Lung microvascular endothelial cell (primary cell): Measurements from ENCODE around the gene TSPAN13. TPM values are rescaled to one million over a fixed set of nuclear protein-coding genes. Genes with fewer than 3 reads are reported as not detected.
A peak's percentile ranks its signal among the peaks of the same experiment; 100 is the strongest.

ENCODE experiments used
- DNase-seq, 2 donors: peaks; one replicate each; pipeline versions ENCODE4 v3.0.0 to v3.0.0-alpha.2; 2010; ENCODE audit warnings: low read depth in 2 of 2
- total RNA-seq: library from RNA; depleted of rRNA; stranded (reverse); fragments of >200 nt; gene quantifications from 2 replicates; pipeline ENCODE4 v1.2.1, GENCODE V29; 2014

Gene TSPAN13
- total RNA-seq, 1 donor from 2014 or later = 74.6 TPM

DNA sequence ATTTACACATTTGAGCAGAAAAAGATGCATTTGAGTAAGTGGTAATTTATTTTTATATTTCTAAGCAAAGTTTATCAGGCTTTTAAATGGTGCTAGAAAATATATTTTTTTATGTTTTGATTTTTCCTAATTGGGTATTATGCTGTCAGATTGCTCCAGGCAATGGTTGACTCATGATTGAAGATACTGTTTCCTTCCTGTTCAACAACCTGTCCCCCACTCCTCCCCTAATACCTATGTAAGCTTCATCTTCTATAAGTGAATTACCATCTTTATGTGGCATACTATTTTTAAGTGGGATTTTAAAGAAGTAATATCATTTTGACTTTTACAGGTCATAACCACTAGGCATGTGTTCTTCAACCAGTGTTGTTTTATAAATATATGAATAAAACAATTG is 21.4 kb downstream of the TSPAN13 start:
- DNase-seq = no peak

DNA sequence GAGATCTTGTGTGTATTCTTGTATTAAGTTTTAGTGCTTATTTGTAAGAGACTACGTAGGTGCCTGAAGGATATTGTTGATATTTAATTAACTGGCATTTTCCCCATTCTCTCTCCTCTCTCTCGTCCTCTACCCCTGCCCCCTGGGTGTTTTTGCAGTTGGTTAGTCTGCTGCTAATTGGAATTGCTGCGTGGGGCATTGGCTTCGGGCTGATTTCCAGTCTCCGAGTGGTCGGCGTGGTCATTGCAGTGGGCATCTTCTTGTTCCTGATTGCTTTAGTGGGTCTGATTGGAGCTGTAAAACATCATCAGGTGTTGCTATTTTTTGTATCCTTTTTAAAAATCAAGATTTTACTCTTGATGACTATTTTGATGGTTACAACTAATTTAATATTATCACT is 22.5 kb downstream of the TSPAN13 start:
- DNase-seq = no peak

DNA sequence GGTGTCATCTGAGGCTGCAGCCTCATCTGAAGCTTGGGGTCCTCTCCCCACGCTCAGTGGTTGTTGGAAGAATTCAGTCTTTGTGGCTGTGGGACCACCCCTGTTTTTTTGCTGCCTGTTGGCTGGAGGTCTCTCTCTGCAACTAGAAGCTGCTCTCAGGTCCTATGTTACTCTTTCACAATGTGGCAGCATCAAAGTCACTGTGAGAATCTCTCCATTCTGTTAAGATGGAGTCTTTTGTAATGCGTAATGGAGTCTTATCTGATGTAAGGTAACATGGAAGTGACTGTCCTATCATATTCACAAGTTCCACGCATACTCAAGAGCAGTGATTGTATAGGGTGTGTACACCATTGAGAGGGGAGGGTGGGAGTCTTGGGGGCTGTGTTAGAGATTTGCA is 24.9 kb downstream of the TSPAN13 start:
- no peak for DNase-seq

DNA sequence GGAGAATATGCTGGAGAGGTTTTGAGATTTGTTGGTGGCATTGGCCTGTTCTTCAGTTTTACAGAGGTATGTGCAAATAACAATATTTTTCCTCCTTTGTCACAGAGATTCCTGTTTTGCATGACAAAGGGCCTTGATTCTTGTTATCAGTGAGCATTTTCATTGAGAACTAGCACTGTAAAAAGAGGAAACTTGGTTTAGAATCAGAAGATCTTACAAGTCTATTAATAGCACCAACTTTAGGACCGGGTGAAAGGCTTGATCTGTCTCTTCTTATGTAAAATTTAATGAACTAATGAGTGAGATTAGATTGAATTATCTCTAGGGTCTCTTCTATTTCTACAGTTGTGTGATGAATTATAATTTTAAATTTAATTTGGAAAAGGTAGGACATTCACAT is 25.5 kb downstream of the TSPAN13 start:
- DNase-seq = no peak

DNA sequence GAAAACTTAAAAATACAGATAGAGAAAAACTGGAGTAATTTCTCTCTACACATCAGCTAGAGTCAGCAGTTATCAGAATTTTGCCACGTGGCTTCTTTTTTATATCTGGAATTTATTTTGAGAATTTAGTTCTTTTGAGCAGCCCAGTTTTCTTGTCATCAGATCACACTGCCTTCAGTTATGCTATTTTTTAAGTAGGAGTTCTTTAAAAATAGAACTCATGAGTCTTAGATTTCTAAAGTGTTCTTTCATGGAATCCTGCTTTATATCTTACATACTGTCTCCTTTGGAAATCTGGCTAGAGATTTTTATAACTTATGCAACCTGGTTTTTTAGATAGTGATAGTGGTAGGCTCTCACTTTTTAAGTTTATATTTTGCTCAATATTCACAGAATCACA is 27.0 kb downstream of the TSPAN13 start:
- no peak for DNase-seq

DNA sequence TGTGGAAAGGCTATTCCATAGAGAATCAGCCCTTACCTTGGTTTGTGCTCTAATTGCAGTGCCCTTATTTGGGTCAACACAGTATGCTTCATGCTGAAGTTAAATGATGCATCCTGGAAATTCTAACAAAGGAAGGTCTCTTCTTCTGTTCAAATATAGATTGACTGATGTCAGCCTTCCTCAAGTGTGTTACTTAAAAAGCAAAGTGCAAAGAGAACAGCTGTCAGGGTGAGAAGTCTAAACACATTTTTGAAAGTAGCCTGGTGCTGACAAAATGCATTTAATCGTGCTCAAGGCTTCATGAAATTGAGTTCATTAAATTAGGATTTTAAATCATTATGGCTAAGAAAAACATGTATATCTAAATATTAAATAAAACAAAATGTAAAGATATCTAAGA is 31.8 kb downstream of the TSPAN13 start:
- no peak for DNase-seq

DNA sequence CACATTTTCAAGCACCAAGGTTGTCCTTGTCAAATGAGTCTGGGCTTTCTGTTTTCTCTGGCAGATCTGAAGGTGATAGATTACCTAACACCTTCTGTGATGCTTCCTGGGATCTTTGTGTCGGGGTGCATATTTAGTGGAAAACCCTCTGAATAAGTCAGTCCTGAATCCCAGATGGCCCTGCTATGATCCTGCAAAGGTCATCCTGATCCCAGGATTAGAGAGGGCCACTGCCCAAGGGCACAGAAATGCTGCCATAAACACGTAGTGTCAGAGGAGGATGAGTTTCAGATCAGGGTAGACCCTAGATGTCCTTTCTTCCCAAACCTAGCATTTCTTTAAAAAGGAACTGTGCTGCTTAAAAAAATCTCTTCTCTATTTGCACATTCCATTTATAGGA is 32.3 kb downstream of the TSPAN13 start:
- no peak for DNase-seq

DNA sequence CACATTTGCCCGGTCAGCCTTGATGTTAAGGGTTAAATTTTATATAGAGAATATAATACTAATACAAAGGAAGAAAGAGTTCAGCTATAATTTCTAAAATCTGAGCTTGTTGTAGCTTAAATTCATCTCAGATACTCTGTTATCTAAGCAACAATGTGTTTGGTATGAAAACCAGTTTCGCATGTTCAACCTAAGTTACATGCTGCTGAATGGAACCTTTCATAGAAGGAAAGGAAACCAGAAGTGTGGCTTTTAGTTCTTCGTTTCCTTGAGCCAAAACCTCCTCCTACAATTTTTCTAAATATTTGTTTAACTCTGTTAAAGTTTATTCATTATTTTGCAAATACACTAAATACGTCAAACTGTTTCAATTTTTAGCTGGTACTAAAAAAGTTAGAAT is 32.7 kb downstream of the TSPAN13 start:
- no peak for DNase-seq

DNA sequence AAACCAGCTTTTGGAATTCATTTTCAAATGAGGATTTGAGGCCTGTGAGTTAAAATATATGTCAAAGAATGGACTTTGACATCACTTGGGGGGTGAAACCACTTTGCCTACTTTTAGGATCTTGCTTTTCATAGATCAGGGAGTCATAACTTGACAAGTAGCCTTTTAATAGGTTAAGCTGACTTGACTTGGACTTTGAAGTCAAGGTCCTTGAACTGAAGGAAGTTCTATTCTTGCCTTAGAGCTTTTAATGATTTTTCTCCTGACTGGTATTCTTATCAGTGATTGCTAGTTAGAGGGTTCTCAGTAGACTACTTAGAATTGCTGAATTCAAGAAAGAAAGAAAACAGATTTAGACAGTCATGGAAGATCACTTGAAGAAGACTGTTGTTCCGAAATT is 33.6 kb downstream of the TSPAN13 start:
- DNase-seq = no peak

DNA sequence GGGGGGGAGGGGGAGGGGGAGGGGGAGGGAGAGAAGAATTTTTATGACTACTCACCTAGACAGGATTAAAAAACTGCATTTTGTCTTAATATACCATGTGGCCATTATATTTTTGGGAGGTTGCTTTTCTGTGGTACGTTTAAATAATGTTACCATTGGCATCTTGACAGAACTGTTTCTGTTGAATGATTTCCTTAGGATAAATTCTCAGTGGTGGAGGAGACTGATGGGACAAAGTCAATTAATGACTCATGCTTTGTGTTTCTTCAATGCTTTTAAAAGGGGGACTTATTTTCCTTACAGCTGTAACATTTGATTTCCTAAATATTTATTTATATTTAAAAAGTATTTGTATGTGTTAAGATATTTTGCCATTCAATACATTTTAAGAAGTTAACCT is 37.5 kb downstream of the TSPAN13 start:
- no peak for DNase-seq

DNA sequence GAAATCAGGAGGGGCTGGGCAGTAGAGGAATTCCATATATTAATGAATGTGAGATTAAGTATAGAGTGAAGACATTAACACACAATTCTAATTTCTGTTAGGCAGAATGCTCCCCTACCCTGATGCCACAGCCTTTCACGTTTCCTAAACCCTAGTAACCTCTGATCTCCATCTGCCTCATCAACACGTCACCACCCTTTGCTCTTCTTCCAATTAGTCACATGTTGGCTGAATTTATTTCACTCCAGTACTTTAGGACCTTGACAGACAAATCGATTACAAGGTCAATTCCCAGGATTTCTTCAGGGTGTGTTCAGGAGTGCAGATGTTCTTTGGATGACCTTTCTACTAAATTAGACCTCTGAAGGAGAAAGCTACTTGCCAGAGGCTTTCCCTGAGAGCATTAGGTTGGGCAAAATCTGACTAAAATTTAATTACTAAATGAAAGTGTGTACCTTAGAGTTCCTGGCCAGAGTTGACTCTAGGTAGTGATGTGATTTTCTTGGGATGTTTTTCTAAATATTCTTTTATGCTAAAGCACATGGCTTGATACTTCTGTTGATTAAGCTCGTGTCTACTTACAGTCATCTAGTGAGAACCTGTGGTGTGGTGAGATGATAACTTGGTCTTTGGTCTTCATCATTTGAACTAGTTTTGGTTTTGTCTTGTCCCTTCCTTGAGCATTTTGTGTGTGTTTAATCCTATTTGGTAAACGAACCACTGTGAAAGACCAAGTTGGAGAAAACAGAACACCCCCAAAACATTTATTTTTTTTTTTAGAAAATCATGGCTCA is 38.5 kb downstream of the TSPAN13 start:
- no peak for DNase-seq

DNA sequence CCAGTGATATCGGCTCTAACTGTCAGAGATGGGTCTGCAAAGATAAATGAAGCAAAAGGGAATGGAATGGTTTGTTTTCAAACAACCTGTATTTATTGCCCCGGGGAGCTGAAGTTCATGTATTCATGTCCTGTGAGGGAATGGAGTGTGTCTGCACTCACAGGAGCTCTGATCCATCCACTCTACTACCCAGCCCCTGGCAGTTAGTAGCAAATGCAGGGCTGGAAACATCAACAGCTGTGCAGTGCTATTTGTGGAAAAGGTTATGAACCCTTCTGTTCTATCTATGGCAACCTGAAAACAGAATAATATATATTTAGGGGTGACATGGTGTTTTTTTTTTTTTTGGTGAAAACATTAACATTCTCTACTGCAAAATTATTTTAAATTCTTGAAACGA is 41.4 kb downstream of the TSPAN13 start:
- DNase-seq = peak in 1 of 2 donors; percentile 33

DNA sequence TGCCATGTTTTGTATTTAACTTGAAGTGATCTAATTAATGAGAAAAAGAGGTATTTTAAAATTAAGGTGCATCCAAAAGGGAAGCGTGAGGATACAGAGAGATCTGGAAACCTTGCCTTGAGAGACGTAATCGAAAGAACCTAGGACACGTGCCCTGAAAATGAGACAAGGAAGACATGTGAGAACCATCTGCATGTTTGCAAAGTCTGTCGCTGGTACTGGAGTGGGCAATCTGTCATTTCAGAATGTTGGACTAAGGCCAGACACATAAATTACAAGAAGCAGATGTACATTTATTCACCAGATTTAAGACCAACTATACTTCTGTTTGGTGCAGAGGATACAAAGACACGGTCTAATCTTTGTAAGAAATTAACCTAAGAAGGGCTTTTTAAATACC is 42.1 kb downstream of the TSPAN13 start:
- DNase-seq = no peak

DNA sequence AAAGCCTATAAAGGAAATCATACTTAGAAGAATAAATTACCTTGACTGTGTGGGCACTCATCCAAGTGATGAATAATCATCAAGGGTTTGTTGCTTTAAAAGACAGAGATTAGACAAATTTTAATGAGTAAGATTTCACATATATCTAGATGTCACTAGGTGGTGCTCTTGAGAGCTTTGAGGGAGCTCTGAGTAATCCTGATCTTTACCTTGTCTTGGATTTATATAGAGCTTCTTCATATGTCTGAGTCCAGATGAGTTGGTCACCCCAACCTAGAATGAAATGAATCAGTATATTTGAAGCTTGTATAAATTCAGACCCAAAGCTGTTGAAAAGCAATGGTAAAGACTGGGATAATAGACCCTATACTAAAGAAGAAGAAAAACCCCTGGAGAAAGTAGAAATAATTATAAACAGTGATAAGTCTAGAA is 47.6 kb downstream of the TSPAN13 start:
- DNase-seq = peak; percentile 25 to 60

DNA sequence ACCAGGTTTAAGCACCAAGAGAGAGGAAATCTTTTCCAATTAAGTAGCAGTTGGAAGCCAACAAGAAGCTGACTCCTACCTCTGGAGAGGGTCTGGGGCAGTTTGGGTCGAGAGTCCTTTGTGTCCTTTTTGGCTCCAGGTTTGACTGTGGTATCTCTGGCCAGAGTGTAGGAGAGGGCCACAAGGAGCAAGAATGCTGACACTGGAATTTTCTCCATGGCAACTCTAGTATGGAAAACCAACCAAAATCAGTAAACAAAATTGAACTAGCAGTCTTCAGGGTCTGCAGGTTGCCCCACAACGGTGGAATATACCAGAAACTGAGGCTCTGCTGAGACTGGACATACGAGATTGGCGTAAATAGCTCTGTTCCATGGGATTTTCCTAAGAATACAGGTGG is 48.0 kb downstream of the TSPAN13 start:
- DNase-seq = no peak

DNA sequence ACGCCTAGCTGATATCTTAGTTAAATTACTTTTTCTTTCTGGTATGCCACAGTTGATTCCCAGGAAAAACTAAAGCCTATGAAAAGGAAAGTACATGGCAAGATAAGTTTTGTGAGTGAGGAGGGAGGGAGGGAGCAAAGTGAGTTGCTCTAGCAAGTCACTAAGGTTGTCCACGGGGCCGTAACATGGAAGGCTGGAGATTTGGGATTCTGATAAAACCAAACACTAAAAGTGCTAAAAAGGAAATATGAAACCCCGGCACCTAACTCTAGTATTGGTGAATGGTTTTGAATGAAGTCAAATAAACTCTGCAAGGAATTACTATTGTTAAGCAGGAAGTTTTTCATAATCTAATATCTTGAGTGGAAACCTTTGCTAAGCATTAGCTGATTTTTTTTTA is 49.6 kb downstream of the TSPAN13 start:
- no peak for DNase-seq

DNA sequence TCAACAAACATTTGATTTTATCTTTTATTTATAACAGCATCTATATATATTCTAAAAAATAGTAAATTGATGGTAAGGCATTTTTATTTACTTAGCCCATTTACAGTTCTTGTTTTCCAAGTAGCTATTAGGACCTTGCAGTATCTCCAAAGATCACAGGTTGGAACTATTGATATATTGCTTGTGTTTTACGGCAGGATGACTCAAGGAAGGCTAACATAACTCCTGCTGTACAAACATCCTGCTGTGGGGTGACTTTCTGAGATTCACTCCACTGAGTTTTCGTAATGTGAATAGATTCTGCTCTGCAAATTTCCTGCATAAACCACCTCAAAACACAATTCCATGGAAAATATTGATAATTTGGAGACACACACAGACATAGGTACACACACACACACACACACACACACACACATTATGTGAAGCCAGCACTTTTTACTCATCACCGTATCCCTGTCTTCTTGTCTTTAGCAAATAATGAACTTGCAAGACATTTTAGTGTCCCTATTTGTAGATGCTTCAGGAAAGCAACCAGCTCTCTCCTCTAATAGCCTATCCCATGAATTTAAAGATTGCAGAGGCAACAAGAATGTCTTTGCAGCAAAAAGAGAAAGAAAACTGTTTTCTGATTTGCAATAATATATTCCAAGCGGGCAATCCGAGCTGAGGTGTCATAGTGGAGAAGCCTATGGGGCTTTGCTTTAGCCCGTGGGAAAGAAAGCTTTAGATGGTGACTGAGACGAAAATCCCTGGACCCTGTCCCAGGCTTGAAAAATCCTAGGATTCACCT is 50.5 kb downstream of the TSPAN13 start:
- DNase-seq = no peak

DNA sequence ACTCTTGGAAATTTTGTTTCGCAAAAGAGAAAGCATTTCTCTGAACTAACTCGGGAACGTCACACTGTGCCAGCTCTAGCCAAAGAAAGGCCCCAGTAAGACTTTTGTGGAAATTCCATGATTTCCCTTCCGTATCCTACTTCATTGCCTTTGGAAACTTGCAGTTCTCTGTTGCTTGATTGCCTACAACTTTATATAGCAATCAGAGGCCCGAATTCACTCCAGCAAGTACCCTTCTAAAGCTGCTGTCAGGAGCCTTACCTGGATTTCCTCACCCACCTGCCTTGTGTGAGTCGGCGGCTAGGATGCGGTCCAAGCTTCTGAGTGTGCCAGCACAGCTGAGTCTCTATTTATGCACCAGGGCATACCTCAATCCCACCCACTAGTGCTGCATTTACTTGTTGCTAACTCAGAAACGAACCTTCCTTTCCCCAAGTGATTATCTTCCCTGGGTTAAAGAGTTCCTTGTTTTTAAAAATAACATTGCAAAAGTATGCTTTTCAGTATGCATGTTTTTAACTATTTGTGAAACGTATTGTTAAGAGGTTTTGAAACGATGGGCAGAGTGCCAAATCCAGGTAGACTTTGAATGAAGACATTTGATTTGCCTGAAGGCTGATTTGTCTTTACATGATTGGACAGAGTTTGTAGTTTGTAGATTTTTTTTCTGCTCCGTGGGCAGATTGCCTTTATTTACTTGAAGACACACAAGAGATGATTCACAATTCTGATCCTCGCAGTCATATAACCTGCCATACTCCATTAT is 51.3 kb downstream of the TSPAN13 start, which contains the start of gene AGR2:
TSS of gene AGR2 (minus strand) at position 326 of the 766 bp plus-strand sequence. CDS start 3,203 bp downstream, outside the sequence.
- DNase-seq = no peak

DNA sequence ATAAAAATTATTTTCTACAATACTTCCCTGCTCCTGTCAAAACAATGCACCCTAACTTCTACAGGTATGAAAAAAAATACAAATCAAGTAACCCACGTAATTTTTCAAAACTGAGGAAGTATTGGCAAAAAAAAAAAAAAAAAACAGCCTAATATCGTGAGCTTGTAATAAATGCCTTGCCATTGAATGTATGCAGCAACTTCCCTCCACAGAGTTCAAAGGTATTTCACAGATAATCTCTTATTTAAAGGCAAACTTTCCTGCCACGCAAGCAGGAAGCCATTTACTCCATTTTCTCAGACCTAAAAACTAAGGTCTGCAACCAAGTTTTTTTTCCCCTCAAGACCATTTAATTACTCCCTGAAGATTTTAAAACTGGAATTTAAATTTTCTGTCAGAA is 51.9 kb downstream of the TSPAN13 start:
- no peak for DNase-seq

DNA sequence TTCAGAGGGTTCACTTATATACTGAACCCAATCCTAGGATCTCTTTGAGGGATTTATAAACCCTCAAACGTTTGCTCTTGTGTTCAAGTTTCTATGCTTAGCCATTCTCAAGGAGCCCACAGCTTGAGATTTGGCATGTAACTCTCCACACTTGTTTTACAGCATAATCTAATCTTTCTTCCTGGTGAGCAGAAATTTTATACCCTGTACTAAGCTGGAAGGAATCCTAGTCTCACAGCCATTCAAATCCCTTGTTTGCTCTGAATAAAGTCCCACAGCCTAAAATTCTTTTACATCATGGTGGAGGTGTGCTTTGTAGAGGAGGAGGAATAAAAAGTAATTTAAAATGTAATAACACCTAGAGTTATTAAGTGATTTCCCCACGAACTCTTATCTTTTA is 56.6 kb downstream of the TSPAN13 start:
- DNase-seq = no peak

DNA sequence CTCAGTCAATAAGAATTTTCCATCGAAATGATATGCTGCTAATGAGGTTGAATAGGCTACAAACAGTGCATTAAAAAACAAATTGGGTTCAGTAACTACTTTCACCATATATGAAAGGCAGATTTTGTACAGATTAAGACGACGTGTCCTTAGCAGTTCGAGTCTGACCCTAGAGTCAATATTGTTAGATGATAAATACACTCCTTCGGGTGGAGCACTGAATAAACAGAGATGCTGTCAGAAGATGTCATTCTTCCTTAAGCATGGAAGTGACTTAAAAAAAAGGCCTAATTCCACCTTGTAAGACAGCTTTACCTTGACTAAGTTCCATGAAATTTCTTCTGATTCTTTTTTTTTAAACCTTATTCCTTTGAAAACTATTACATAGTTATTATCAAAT is 57.0 kb downstream of the TSPAN13 start:
- DNase-seq = no peak

DNA sequence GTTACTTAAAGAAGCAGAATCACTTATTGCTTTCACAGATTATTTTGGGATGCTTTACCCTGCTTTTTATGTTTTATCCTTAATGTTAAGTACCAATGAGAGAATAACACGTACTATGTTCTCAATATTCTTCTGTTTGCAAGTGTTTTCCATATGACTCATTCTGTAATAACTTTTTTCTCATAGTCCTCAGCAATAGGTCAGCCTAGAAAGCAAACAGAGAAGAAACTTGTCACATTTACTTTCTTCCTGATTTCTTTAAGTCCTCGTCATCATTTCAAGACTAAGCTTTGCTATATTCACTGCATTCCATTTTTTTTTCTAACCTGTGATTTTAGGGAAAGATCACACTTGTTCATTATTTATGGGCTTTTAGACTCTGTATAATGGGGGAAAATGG is 58.0 kb downstream of the TSPAN13 start:
- peak in 1 of 2 donors; percentile 6 for DNase-seq
